Muscle layer of duodenum (tissue), 2 donors: ENCODE data around the gene FKRP.
"Not testable (repeated sequence)": the region's sequence is repeated elsewhere in the genome, so short reads cannot be mapped to it uniquely, and the experiment has no call there.

Source experiments
- H3K27ac ChIP-seq: one replicate; pipeline ENCODE4 v1.7.0; 2013; ENCODE audit warnings: mild to moderate bottlenecking, low read length
- H3K27me3 ChIP-seq: one replicate; pipeline ENCODE4 v1.7.0; 2013; ENCODE audit warnings: low read depth, mild to moderate bottlenecking, control low read depth, low read length
- H3K36me3 ChIP-seq, 2 donors: one replicate each; pipeline ENCODE4 v1.7.0; 2013; ENCODE audit warnings: low read length in 2 of 2, control low read depth in 1 of 2, mild to moderate bottlenecking in 1 of 2; ENCODE audit not compliant: insufficient read depth in 2 of 2, control insufficient read depth in 1 of 2
- H3K4me1 ChIP-seq, 2 donors: one replicate each; pipeline ENCODE4 v1.7.0; 2013; ENCODE audit warnings: low read length in 2 of 2, mild to moderate bottlenecking in 2 of 2, control low read depth in 1 of 2, moderate library complexity in 1 of 2; ENCODE audit not compliant: insufficient read depth in 2 of 2, control insufficient read depth in 1 of 2
- H3K4me3 ChIP-seq, 2 donors: one replicate each; pipeline ENCODE4 v1.7.0; 2013; ENCODE audit warnings: low read length in 2 of 2, low read depth in 1 of 2, mild to moderate bottlenecking in 1 of 2
- H3K9me3 ChIP-seq, 2 donors: one replicate each; pipeline ENCODE4 v1.7.0; 2013; ENCODE audit warnings: low read length in 2 of 2, control low read depth in 1 of 2, mild to moderate bottlenecking in 1 of 2; ENCODE audit not compliant: control insufficient read depth in 1 of 2
- donor health status: healthy.

FKRP gene

DNA sequence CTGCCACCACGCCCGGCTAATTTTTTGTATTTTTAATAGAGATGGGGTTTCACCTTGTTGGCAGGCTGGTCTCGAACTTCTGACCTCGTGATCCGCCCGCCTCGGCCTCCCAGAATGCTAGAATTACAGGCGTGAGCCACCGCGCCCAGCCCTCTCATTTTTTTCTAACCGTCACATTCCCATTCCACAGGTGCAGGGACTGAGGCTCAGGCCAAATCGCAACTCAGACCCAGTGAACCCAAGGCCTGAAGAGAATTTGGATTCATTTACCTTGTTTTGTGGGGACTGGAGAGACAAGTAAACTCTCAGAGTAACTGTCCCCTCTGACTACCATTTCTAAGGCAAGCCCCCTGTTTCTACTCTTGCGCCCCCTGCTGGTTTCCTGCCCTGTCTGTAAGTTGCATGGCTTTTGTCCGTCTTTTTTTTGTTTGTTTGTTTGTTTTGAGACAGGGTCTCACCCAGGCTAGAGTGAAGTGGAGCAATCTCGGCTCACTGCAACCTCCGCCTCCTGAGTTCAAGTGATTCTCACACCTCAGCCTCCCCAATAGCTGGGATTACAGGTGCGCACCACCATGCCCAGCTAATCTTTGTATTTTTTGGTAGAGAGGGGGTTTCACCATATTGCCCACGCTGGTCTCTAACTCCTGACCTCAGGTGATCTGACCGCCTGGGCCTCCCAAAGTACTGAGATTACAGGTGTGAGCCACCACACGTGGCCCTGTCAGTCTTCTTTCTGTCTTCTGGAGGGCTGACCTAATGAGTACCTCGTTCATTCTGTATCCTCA, 2.7 kb downstream of the FKRP start:
- Histone ChIP-seq H3K36me3 (peaks cover 4 to 12% of the 10 kb centered on the region in 2 donors), H3K27ac (no peak overlapping the region), H3K9me3 (no peaks in the 10 kb centered on the region), H3K4me3 (no peak overlapping the region), H3K4me1 (peaks cover 6 to 25% of the 10 kb centered on the region in 2 donors), H3K27me3 (no peaks in the 10 kb centered on the region)

DNA sequence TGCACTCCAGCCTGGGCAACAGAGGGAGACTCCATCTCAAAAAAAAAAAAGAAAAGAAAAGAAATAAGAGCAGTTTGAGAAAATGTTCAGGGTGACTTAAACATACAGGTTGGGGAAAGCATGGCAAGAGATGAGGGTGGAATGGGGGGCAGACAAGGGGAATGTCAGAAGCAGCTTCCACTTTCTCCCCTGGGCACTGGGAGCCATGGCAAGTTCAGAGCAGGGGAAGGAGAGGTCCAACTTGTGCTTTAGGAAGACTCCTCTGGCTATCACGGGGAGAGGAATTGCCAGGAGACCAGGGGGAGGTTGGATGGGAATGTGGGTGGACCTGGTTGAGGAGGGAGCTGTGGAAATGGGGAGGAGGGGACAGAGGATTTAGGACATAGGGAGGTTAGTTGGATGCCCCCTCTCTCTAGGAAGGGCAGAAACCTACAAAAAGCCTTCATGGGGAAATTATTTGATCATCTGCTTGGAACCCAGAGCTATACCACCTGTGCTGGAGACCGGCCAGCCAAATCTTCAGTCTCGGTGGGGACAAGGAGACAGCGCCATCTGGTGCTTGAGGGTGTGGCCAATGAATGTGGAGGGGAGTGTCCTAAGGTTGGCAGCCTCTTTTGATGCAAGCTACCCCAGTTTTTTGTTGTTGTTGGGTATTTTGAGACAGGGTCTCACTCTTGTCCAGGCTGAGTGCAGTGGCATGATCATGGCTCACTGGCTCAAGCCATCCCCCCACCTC, 7.7 kb downstream of the FKRP start:
- H3K4me3 ChIP-seq, result no peak overlapping the region
- no peaks in the 10 kb centered on the region for H3K9me3 ChIP-seq
- H3K27me3 ChIP-seq, result no peaks in the 10 kb centered on the region
- peaks cover 4 to 27% of the 10 kb centered on the region in 2 donors for H3K36me3 ChIP-seq
- peaks cover 0 to 7% of the 10 kb centered on the region in 2 donors for H3K4me1 ChIP-seq
- no peak overlapping the region for H3K27ac ChIP-seq

DNA sequence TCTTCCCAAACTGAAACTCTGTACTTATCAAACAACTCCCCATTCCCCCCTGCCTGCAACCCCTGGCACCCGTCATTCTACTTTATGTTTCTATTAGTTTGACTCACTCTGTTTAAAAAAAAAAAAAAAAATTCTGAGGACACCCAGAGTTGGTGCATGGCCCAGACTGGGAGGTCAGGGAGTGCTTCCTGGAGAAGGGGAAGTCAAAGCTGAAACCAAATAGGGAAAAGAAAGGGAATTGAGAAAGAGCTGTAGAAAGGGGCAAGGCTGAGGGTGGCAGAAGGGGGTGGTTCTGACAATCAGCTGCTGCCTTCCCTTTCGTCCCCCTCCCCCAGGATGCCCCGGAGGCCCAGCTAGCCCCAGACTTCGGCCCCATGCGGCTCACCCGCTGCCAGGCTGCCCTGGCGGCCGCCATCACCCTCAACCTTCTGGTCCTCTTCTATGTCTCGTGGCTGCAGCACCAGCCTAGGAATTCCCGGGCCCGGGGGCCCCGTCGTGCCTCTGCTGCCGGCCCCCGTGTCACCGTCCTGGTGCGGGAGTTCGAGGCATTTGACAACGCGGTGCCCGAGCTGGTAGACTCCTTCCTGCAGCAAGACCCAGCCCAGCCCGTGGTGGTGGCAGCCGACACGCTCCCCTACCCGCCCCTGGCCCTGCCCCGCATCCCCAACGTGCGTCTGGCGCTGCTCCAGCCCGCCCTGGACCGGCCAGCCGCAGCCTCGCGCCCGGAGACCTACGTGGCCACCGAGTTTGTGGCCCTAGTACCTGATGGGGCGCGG, 9.4 kb downstream of the FKRP start:
- Histone ChIP-seq H3K36me3 (peaks cover 4 to 26% of the 10 kb centered on the region in 2 donors), H3K27me3 (no peaks in the 10 kb centered on the region), H3K9me3 (no peaks in the 10 kb centered on the region), H3K4me1 (peaks cover 0 to 16% of the 10 kb centered on the region in 2 donors), H3K27ac (no peak overlapping the region), H3K4me3 (no peak overlapping the region)

DNA sequence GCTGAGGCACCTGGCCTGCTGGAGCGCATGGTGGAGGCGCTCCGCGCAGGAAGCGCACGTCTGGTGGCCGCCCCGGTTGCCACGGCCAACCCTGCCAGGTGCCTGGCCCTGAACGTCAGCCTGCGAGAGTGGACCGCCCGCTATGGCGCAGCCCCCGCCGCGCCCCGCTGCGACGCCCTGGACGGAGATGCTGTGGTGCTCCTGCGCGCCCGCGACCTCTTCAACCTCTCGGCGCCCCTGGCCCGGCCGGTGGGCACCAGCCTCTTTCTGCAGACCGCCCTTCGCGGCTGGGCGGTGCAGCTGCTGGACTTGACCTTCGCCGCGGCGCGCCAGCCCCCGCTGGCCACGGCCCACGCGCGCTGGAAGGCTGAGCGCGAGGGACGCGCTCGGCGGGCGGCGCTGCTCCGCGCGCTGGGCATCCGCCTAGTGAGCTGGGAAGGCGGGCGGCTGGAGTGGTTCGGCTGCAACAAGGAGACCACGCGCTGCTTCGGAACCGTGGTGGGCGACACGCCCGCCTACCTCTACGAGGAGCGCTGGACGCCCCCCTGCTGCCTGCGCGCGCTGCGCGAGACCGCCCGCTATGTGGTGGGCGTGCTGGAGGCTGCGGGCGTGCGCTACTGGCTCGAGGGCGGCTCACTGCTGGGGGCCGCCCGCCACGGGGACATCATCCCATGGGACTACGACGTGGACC, 10.1 kb downstream of the FKRP start:
- no peaks in the 10 kb centered on the region for H3K9me3 ChIP-seq
- no peak overlapping the region for H3K4me3 ChIP-seq
- no peak overlapping the region for H3K27ac ChIP-seq
- H3K4me1 ChIP-seq, result peaks cover 0 to 19% of the 10 kb centered on the region in 2 donors
- peaks cover 4 to 23% of the 10 kb centered on the region in 2 donors for H3K36me3 ChIP-seq
- no peaks in the 10 kb centered on the region for H3K27me3 ChIP-seq

DNA sequence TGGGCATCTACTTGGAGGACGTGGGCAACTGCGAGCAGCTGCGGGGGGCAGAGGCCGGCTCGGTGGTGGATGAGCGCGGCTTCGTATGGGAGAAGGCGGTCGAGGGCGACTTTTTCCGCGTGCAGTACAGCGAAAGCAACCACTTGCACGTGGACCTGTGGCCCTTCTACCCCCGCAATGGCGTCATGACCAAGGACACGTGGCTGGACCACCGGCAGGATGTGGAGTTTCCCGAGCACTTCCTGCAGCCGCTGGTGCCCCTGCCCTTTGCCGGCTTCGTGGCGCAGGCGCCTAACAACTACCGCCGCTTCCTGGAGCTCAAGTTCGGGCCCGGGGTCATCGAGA, 10.7 kb downstream of the FKRP start:
- Histone ChIP-seq H3K27me3 (no peaks in the 10 kb centered on the region), H3K36me3 (peaks cover 4 to 23% of the 10 kb centered on the region in 2 donors), H3K4me1 (peaks cover 0 to 19% of the 10 kb centered on the region in 2 donors), H3K4me3 (no peak overlapping the region), H3K27ac (no peak overlapping the region), H3K9me3 (no peaks in the 10 kb centered on the region)

DNA sequence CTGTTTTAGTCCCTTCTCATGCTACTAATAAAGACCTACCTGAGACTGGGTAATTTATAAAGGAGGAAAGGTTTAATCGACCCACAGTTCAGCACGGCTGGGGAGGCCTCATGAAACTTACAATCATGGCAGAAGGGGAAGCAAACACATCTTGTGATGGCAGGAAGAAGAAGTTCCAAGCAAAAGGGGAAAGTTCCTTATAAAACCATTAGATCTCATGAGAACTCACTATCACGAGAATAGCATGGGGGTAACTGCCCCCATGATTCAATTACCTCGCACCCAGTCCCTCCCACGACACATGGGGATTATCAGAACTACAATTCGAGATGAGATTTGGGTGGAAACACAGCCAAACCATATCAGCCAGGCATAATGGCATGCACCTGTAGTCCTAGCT, 13.3 kb downstream of the FKRP start:
- no peaks in the 10 kb centered on the region for H3K9me3 ChIP-seq
- no peak overlapping the region for H3K27ac ChIP-seq
- no peaks in the 10 kb centered on the region for H3K27me3 ChIP-seq
- H3K36me3 ChIP-seq, result peaks cover 0 to 15% of the 10 kb centered on the region in 2 donors
- H3K4me3 ChIP-seq, result no peak overlapping the region
- peaks cover 0 to 19% of the 10 kb centered on the region in 2 donors for H3K4me1 ChIP-seq

DNA sequence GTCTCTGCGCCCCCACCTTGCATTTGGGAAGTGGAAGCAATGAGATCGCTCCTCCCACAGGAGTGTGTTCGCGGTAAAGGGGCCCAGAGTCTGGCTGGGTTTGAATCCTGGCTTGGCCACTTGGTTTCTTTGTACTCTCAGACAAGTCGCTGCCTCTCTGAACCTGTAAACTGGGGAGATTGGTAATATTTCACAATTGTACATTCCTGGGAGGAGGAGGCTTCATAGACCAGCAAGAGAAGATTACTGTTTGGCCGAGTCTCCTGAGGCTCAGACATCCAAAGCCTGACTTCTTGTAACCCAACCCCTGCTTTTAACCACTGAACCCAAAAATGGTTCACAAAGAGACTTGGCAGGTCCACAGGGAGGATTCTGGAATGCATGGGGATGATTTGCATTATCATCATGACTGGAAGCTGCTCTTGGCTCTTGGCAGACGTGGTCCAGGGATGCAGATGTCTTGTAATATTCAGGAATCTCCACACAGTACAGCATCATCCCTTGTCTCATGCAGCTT, 14.0 kb downstream of the FKRP start:
- Histone ChIP-seq H3K27me3 (no peaks in the 10 kb centered on the region), H3K4me1 (peaks cover 0 to 19% of the 10 kb centered on the region in 2 donors), H3K36me3 (peaks cover 0 to 15% of the 10 kb centered on the region in 2 donors), H3K9me3 (no peaks in the 10 kb centered on the region), H3K27ac (no peak overlapping the region), H3K4me3 (no peak overlapping the region)

DNA sequence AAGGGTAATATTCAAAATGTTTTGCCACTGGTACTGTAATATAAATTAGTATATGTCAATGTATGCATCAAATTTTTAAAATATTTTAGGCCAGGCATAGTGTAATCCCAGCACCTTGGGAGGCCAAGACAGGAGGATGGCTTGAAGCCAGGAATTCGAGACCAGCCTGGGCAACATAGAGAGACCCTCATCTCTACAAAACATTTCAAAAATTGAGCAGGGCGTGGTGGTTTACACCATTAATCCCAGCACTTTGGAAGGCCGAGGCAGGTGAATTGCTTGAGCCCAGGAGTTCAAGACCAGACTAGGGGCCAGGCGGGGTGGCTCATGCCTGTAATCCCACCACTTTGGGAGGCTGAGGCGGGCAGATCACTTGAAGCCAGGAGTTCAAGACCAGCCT, 14.5 kb downstream of the FKRP start:
- Histone ChIP-seq H3K9me3 (no peaks in the 10 kb centered on the region), H3K36me3 (peaks cover 0 to 13% of the 10 kb centered on the region in 2 donors), H3K4me1 (peaks cover 0 to 15% of the 10 kb centered on the region in 2 donors), H3K27ac (no peak overlapping the region), H3K27me3 (no peaks in the 10 kb centered on the region), H3K4me3 (no peak overlapping the region)

DNA sequence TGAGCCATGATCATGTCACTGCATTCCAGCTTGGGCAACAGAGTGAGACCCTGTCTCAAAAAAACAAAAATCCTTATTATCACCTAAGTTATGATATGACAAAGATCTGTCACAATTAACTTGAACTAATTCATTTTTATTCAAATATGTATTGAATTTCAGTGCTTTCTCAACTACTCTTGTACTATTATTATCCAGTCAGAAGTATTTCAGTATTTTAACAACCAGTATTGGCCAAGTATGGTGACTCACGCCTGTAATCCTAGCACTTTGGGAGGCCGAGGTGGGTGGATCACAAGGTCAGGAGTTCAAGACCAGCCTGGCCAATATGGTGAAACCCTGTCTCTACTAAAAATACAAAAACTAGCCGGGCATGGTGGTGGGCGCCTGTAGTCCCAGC, 15.0 kb downstream of the FKRP start:
- H3K27me3 ChIP-seq, H3K4me3 ChIP-seq, H3K27ac ChIP-seq, H3K9me3 ChIP-seq, H3K36me3 ChIP-seq: not testable (repeated sequence)
- H3K4me1 ChIP-seq, result peaks cover 0 to 11% of the 10 kb centered on the region in 2 donors

DNA sequence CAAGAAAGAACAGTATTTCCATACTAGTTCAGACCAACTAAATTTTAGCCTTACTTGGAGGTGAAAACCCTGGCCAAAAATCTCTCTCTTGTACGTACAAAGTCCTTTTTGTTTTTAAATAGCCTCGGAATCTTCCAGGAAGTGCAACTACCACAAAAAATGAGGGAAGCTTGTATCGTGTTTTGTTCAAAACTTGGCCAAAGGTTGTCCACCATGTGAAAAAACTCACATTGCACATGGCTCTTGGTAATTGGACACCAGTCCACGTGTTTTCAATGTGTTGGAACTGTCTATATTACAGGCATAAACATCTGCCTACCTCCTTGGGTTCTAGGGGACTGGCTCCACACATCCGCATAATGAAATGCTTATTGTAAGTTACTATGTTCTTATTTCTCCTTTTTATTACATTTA, 15.6 kb downstream of the FKRP start:
- no peak overlapping the region for H3K27ac ChIP-seq
- H3K36me3 ChIP-seq, result peaks cover 0 to 5% of the 10 kb centered on the region in 2 donors
- H3K4me1 ChIP-seq, result peaks cover 0 to 11% of the 10 kb centered on the region in 2 donors
- H3K9me3 ChIP-seq, result no peaks in the 10 kb centered on the region
- no peak overlapping the region for H3K4me3 ChIP-seq
- H3K27me3 ChIP-seq, result no peaks in the 10 kb centered on the region
